GM18873 (cell line): ENCODE data around the gene APOL3.
"Not testable (repeated sequence)": the region's sequence is repeated elsewhere in the genome, so short reads cannot be mapped to it uniquely, and the experiment has no call there.

ENCODE experiments used
- ATAC-seq: cut with Tn5 transposase; IDR thresholded peaks from one replicate; pipeline ENCODE4 v1.9.1; 2021; ENCODE audit warnings: mild to moderate bottlenecking, moderate library complexity, moderate number of reproducible peaks; ENCODE audit not compliant: unreplicated experiment, low FRiP score

The APOL3 gene

GRCh38 chr22:36160499-36160942, at the start of gene APOL3:
Gene APOL3, minus strand, starts transcription at chr22:36160755. Its CDS starts 11,700 bp downstream, at chr22:36149055.
- ATAC-seq = no peak

GRCh38 chr22:36210224-36210623, 49.7 kb upstream of the APOL3 start:
- ATAC-seq = no peak

- not testable (repeated sequence) for ATAC-seq
Observed at GRCh38 chr22:36209488-36209908, 48.9 kb upstream of the APOL3 start.

GRCh38 chr22:36208914-36209313, 48.4 kb upstream of the APOL3 start:
- ATAC-seq = no peak

- ATAC-seq = no peak
Observed at GRCh38 chr22:36208162-36208765, 47.7 kb upstream of the APOL3 start.

- no peak for ATAC-seq
Observed at GRCh38 chr22:36206255-36206654, 45.7 kb upstream of the APOL3 start.

GRCh38 chr22:36205573-36205972, 45.0 kb upstream of the APOL3 start:
- ATAC-seq = not testable (repeated sequence)

- ATAC-seq = no peak
Observed at GRCh38 chr22:36204632-36205015, 44.1 kb upstream of the APOL3 start.

GRCh38 chr22:36204001-36204631, 43.6 kb upstream of the APOL3 start:
- ATAC-seq = no peak

GRCh38 chr22:36203441-36203840, 42.9 kb upstream of the APOL3 start:
- not testable (repeated sequence) for ATAC-seq

GRCh38 chr22:36202906-36203305, 42.4 kb upstream of the APOL3 start:
- ATAC-seq = not testable (repeated sequence)

- no peak for ATAC-seq
Observed at GRCh38 chr22:36201630-36202319, 41.2 kb upstream of the APOL3 start, which contains the start of gene APOL4. Gene APOL4, minus strand, starts transcription at chr22:36201809. Its CDS starts 75 bp downstream, at chr22:36201734.

GRCh38 chr22:36201025-36201424, 40.5 kb upstream of the APOL3 start:
- not testable (repeated sequence) for ATAC-seq

GRCh38 chr22:36199001-36199551, 38.5 kb upstream of the APOL3 start:
- no peak for ATAC-seq

GRCh38 chr22:36198536-36198935, 38.0 kb upstream of the APOL3 start:
- no peak for ATAC-seq

- ATAC-seq = no peak
Observed at GRCh38 chr22:36197514-36198146, 37.1 kb upstream of the APOL3 start.

- ATAC-seq = no peak
Observed at GRCh38 chr22:36197065-36197440, 36.5 kb upstream of the APOL3 start.

- no peak for ATAC-seq
Observed at GRCh38 chr22:36196254-36197064, 35.9 kb upstream of the APOL3 start.

- no peak for ATAC-seq
Observed at GRCh38 chr22:36194971-36195370, 34.4 kb upstream of the APOL3 start.

- no peak for ATAC-seq
Observed at GRCh38 chr22:36194385-36194784, 33.8 kb upstream of the APOL3 start.
